ENCODE results near the gene TAF1C.
"Not testable (repeated sequence)": the region's sequence is repeated elsewhere in the genome, so short reads cannot be mapped to it uniquely, and the experiment has no call there.

TAF1C gene

DNA sequence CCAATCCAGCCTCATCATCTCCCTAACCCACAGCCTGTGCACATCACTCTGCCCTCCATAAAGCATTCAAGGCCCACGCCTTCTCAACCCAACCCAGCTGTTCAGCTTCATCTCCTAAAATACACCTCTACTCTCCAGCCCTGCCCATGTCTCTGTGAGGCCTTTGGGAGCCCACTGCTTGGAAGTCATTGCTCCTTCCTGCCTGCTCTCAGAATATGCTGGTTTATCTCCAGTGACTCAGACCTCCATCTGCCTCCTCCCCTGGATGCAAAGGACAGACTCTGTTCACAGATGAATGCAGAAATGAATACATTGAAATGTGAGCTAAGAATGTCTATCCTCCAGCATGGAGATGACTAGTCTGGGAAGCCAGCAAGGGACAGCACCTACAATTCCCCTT, 34.0 kb upstream of the TAF1C start:
- Histone ChIP-seq H3K36me3 (ENCODE audit: insufficient read depth, low read length) (no peaks in the 10 kb centered on the region), H3K27me3 (ENCODE audit: insufficient read depth, low read length) (no peaks in the 10 kb centered on the region), H2AFZ (ENCODE audit: low read depth, low read length) (no peak overlapping the region), H3K4me3 (ENCODE audit: low read length) (no peak overlapping the region), H3K4me1 (ENCODE audit: insufficient read depth, low read length) (peaks cover 3% of the 10 kb centered on the region), H3K9me3 (ENCODE audit: low read length) (peaks cover 2% of the 10 kb centered on the region)

DNA sequence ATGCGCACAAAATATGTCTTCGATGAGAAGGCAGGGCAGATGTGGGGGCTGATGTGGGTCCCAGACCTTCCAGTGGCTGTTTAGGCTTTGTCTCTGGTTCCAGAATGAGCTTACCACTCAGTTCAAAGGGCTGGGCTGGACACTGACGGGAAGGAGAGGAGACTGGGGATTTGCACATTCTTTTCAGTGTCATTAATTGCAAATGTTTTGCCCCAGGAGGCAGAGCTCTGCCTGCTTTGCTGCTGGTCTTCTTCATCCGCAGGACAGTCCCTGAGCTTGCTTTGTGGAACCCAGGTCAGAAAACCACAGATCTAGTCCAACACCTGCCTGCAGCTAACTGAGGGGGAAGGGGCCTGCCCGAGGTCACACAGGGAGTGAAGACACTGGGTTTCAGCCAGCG, 32.1 kb upstream of the TAF1C start:
- H3K4me3 ChIP-seq (ENCODE audit: low read length): no peak overlapping the region
- peaks cover 3% of the 10 kb centered on the region for H3K4me1 ChIP-seq (ENCODE audit: insufficient read depth, low read length)
- no peak overlapping the region for H2AFZ ChIP-seq (ENCODE audit: low read depth, low read length)
- H3K36me3 ChIP-seq (ENCODE audit: insufficient read depth, low read length): no peaks in the 10 kb centered on the region
- no peaks in the 10 kb centered on the region for H3K27me3 ChIP-seq (ENCODE audit: insufficient read depth, low read length)
- peaks cover 2% of the 10 kb centered on the region for H3K9me3 ChIP-seq (ENCODE audit: low read length)

GRCh38 chr16:84218176-84218823, 31.4 kb upstream of the TAF1C start:
- Histone ChIP-seq H3K4me3 (ENCODE audit: low read length) (no peak overlapping the region), H3K36me3 (ENCODE audit: insufficient read depth, low read length) (no peaks in the 10 kb centered on the region), H3K27me3 (ENCODE audit: insufficient read depth, low read length) (no peaks in the 10 kb centered on the region)

GRCh38 chr16:84216144-84216543, 29.3 kb upstream of the TAF1C start:
- not testable (repeated sequence) for H3K9me3 ChIP-seq (ENCODE audit: low read length); H3K27me3 ChIP-seq (ENCODE audit: insufficient read depth, low read length); H2AFZ ChIP-seq (ENCODE audit: low read depth, low read length); H3K36me3 ChIP-seq (ENCODE audit: insufficient read depth, low read length); H3K4me1 ChIP-seq (ENCODE audit: insufficient read depth, low read length); H3K4me3 ChIP-seq (ENCODE audit: low read length)

More at GRCh38 chr16:84218176-84218823, 31.4 kb upstream of the TAF1C start:
- Histone ChIP-seq H2AFZ (ENCODE audit: low read depth, low read length) (no peak overlapping the region), H3K9me3 (ENCODE audit: low read length) (peaks cover 2% of the 10 kb centered on the region), H3K4me1 (ENCODE audit: insufficient read depth, low read length) (peaks cover 3% of the 10 kb centered on the region)

DNA sequence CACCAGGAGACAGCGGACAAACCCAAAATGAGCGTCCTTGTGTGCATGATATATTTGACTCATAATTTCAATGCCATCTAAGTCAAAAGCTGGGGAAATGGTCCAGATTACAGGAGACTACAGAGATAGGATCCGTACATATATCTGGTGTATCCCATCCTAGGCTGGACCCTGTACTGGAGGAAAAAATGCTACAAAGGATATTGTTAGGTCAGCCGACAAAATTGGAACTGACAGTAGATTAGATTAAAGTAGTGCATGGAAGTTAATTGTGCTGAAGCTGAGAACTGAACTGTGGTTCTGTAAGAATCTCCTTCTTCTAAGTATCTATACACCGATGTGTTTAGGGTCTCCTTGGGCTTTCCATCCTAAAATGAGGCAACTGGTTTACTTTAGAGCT, 28.7 kb upstream of the TAF1C start:
- H3K4me3 ChIP-seq (ENCODE audit: low read length): no peak overlapping the region
- no peaks in the 10 kb centered on the region for H3K36me3 ChIP-seq (ENCODE audit: insufficient read depth, low read length)
- H3K9me3 ChIP-seq (ENCODE audit: low read length): peaks cover 2% of the 10 kb centered on the region
- H2AFZ ChIP-seq (ENCODE audit: low read depth, low read length): no peak overlapping the region
- H3K27me3 ChIP-seq (ENCODE audit: insufficient read depth, low read length): no peaks in the 10 kb centered on the region
- H3K4me1 ChIP-seq (ENCODE audit: insufficient read depth, low read length): peaks cover 3% of the 10 kb centered on the region

DNA sequence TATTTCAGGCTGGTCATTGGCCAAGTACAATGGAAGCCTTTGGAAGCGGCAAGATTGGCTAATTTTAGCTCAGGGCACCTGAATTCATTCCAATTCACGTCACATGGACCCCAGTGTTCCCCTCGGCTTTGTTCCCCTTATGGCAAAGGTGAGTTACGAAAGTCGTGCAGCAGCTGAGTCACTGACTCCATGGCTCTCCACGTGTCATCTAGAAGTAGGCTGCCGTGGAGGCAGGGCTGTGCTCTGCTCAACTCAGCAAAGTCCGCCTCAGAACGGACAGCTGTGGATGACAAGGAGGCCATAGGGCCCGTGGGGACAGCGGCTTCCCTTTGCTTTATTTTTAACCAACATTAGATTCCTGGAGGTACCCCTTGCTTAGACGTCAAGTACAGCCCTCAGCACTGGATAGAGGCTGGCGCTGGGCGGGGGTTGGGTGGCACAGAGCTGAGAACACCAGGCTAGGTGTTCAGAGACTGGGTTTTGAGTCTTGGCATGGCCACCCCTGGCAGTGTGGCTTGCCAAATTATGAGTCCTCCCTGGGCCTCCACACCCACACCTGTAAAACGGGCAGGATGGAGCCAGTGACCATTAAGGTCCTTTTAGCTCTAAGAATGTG, 27.7 kb upstream of the TAF1C start:
- Histone ChIP-seq H3K4me1 (ENCODE audit: insufficient read depth, low read length) (peaks cover 3% of the 10 kb centered on the region), H3K36me3 (ENCODE audit: insufficient read depth, low read length) (no peaks in the 10 kb centered on the region), H3K27me3 (ENCODE audit: insufficient read depth, low read length) (no peaks in the 10 kb centered on the region), H3K4me3 (ENCODE audit: low read length) (no peak overlapping the region), H2AFZ (ENCODE audit: low read depth, low read length) (no peak overlapping the region), H3K9me3 (ENCODE audit: low read length) (peaks cover 2% of the 10 kb centered on the region)

DNA sequence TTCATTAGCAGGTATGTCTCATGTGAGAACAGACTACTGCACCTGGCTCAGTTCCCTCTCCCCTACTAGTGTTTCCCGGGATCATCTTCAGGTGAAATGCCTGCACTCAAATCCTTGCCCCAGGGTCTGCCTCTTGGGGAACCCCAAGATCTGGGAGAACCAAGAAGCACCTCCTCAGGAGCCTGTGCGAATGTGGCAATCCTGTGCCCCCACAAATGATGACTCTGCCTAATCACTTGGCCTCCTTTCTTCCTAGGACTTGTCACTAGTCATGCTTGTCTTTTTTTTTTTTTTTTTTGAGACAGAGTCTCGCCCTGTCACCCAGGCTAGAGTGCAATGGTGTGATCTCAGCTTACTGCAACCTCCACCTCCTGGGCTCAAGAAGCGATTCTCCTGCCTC, 25.8 kb upstream of the TAF1C start:
- Histone ChIP-seq H3K4me3 (ENCODE audit: low read length) (no peak overlapping the region), H3K4me1 (ENCODE audit: insufficient read depth, low read length) (no peaks in the 10 kb centered on the region)

DNA sequence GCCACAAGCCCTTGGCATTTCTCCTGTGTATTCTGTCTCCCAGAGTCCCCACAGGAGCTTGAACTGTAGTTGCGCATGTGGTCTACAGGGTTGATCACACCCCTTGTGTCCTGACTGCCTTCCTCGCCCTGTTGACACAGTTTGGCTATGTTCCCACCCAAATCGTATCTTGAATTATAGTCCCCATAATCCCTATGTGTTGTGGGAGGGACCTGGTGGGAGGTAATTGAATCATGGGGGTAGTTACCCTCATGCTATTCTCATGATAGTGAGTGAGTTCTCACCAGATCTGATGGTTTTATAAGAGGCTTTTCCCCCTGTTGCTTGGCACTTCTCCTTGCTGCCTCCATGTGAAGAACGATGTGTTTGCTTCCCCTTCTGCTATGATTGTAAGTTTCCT, 25.3 kb upstream of the TAF1C start:
- no peaks in the 10 kb centered on the region for H3K4me1 ChIP-seq (ENCODE audit: insufficient read depth, low read length)
- peaks cover 4% of the 10 kb centered on the region for H3K27me3 ChIP-seq (ENCODE audit: insufficient read depth, low read length)
- no peak overlapping the region for H3K4me3 ChIP-seq (ENCODE audit: low read length)
- H3K9me3 ChIP-seq (ENCODE audit: low read length): peaks cover 2% of the 10 kb centered on the region
- H2AFZ ChIP-seq (ENCODE audit: low read depth, low read length): no peak overlapping the region
- H3K36me3 ChIP-seq (ENCODE audit: insufficient read depth, low read length): no peaks in the 10 kb centered on the region

More for the DNA sequence above, 25.8 kb upstream of the TAF1C start:
- H3K27me3 ChIP-seq (ENCODE audit: insufficient read depth, low read length): peaks cover 4% of the 10 kb centered on the region
- no peak overlapping the region for H2AFZ ChIP-seq (ENCODE audit: low read depth, low read length)
- peaks cover 2% of the 10 kb centered on the region for H3K9me3 ChIP-seq (ENCODE audit: low read length)
- H3K36me3 ChIP-seq (ENCODE audit: insufficient read depth, low read length): no peaks in the 10 kb centered on the region

- Histone ChIP-seq H2AFZ (ENCODE audit: low read depth, low read length) (no peak overlapping the region), H3K36me3 (ENCODE audit: insufficient read depth, low read length) (no peaks in the 10 kb centered on the region), H3K27me3 (ENCODE audit: insufficient read depth, low read length) (peaks cover 10% of the 10 kb centered on the region), H3K4me3 (ENCODE audit: low read length) (no peak overlapping the region), H3K9me3 (ENCODE audit: low read length) (peaks cover 2% of the 10 kb centered on the region), H3K4me1 (ENCODE audit: insufficient read depth, low read length) (no peaks in the 10 kb centered on the region)
These were observed 23.1 kb upstream of the TAF1C start for GRCh38 chr16:84209989-84210388.

DNA sequence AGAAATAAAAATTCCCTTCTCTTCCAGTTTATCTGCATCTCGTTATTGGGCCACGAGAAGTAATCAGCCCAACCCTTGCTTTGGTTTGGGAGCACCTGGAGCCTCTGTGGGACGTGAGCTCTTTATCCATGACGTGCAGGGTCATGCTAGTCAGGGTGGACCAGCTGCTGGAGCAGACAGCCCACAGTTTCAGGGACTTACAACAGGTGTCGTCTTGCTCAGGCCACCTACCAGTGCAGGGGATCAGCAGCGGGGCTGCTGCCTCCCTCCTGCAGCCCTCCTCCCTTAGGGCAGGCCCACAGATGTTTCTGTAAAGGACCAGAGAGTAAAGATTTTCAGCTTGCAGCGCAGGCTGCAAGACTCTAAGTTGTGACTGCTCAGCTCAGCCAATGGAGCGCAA, 21.0 kb upstream of the TAF1C start:
- H3K36me3 ChIP-seq (ENCODE audit: insufficient read depth, low read length): no peaks in the 10 kb centered on the region
- H3K4me3 ChIP-seq (ENCODE audit: low read length): no peak overlapping the region
- H3K4me1 ChIP-seq (ENCODE audit: insufficient read depth, low read length): no peaks in the 10 kb centered on the region
- H3K27me3 ChIP-seq (ENCODE audit: insufficient read depth, low read length): peaks cover 10% of the 10 kb centered on the region
- no peak overlapping the region for H2AFZ ChIP-seq (ENCODE audit: low read depth, low read length)
- H3K9me3 ChIP-seq (ENCODE audit: low read length): peaks cover 2% of the 10 kb centered on the region

- Histone ChIP-seq H3K36me3 (ENCODE audit: insufficient read depth, low read length) (no peaks in the 10 kb centered on the region), H2AFZ (ENCODE audit: low read depth, low read length) (no peak overlapping the region), H3K27me3 (ENCODE audit: insufficient read depth, low read length) (peaks cover 10% of the 10 kb centered on the region), H3K4me3 (ENCODE audit: low read length) (no peak overlapping the region), H3K4me1 (ENCODE audit: insufficient read depth, low read length) (no peaks in the 10 kb centered on the region), H3K9me3 (ENCODE audit: low read length) (peaks cover 2% of the 10 kb centered on the region)
These were observed 20.4 kb upstream of the TAF1C start for GRCh38 chr16:84207251-84207650.

DNA sequence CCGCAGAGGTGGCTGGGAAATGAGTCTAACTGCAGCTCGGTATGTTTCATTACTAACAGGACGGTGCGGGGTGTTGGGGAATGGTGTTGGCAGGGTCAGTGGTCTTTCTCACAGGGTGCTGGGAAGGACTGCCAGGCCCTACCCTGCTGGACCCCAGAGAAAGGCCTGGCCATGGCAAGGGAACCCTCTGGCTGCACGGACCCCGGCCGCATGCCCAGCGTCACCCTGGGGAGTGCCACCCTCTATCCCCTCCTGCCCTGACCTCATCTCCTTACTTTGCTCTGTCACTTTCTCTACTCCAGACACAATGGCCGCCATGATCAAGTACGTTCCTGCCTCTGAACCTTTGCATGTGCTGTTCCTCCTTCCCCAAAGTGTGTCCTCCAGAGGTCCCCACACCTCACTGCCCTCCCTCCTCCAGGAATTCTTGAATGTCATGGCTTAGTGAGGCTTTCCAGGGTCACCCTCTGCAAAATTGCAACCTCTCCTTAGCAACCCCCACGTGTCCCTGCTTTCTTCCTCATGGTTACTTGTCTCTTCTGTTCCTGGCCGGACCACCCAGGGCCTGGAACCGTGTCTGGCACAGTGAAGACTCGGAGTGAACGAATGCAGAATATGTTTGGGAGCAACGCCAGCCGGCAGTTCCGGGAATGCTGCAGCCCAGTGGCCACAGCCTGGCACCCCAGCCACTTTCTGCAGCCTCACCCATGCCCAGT, 19.3 kb upstream of the TAF1C start:
- Histone ChIP-seq H3K9me3 (ENCODE audit: low read length) (peaks cover 2% of the 10 kb centered on the region), H3K27me3 (ENCODE audit: insufficient read depth, low read length) (peaks cover 10% of the 10 kb centered on the region), H3K4me1 (ENCODE audit: insufficient read depth, low read length) (no peaks in the 10 kb centered on the region), H2AFZ (ENCODE audit: low read depth, low read length) (no peak overlapping the region), H3K4me3 (ENCODE audit: low read length) (no peak overlapping the region), H3K36me3 (ENCODE audit: insufficient read depth, low read length) (no peaks in the 10 kb centered on the region)

- H3K4me1 ChIP-seq (ENCODE audit: insufficient read depth, low read length); H3K4me3 ChIP-seq (ENCODE audit: low read length); H3K9me3 ChIP-seq (ENCODE audit: low read length); H3K36me3 ChIP-seq (ENCODE audit: insufficient read depth, low read length); H2AFZ ChIP-seq (ENCODE audit: low read depth, low read length): not testable (repeated sequence)
- peaks cover 10% of the 10 kb centered on the region for H3K27me3 ChIP-seq (ENCODE audit: insufficient read depth, low read length)
These were observed 18.3 kb upstream of the TAF1C start for GRCh38 chr16:84205123-84205522.
